ENCODE measurements around the gene PRDM16. TPM values are rescaled to one million over a fixed set of nuclear protein-coding genes. Genes with fewer than 3 reads are reported as not detected.

PRDM16 gene
- total and polyA plus RNA-seq, 8 donors = 9.6 to 18.0 (median 14.7) TPM

DNA sequence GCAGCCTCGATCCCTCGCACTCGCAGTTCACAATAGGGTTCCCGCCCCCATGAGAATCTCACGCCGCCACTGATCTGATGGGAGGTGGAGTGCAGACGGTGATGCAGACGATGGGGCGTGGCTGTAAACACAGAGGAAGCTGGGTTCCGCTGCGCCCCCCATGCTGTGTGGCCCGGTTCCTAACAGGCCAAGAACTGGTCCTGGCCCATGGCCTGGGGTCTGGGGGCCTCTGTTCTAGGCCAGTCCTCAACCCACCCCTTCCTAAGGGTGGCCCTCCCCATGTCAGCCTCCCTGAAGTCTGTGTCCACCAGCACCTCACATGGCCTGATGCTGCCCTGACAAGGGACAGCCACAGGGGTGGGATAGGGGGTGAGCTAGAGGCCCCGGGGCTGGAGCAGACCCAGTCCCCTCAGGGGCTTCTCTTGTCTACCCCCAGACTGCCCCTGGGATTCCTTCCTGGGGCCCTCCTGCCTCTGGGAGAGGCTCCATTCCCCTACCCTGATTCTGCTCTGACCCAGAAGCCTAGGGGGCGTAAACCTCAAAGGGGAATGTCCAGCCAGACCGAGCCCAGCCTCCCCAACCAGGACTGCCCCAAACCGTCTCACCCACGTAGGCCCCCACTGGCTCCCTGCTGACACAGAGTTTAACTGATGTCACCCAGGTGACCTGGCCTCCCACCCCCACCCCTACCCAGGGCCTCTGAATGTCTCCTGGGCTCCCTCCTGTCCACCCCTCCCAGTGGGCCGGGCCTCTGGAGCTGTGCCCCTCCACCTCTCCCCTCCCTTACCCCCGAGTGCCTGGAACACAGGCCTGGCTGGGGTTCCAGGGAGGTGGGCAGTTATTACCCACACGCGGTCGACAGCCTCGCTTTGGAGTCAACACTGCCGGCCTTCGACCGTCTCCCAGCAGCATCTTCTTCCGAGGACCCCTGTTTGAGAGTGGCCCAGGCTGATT is 370.6 kb downstream of the PRDM16 start:
- ATAC-seq (no peak), DNase-seq (peak in 1 of 4 donors; percentile 50)
- H3K27me3 ChIP-seq = peaks cover 7 to 63% of the 10 kb centered on the region in 2 donors
- H3K27ac ChIP-seq = no peak overlapping the region
- intact Hi-C loops (cut with DNase I) = no loop called here
- H3K4me3 ChIP-seq = no peak overlapping the region
- TF ChIP-seq CTCF (IDR thresholded peaks at IDR 0.05) = no peak
- H3K36me3 ChIP-seq = no peaks in the 10 kb centered on the region
- H3K9me3 ChIP-seq = no peaks in the 10 kb centered on the region
- no peaks in the 10 kb centered on the region for H3K4me1 ChIP-seq

GRCh38 chr1:3440300-3440681 is 371.3 kb downstream of the PRDM16 start:
- Histone ChIP-seq H3K4me3 (no peak overlapping the region), H3K27ac (no peak overlapping the region), H3K27me3 (peaks cover 7 to 66% of the 10 kb centered on the region in 2 donors), H3K36me3 (no peaks in the 10 kb centered on the region), H3K9me3 (no peaks in the 10 kb centered on the region), H3K4me1 (no peaks in the 10 kb centered on the region)
- peak in 1 of 4 donors; percentile 58 for DNase-seq
- intact Hi-C loops (cut with DNase I) = no loop called here
- TF ChIP-seq CTCF (IDR thresholded peaks at IDR 0.05) = no peak
- ATAC-seq = no peak

GRCh38 chr1:3440711-3441409 is 371.9 kb downstream of the PRDM16 start:
- TF ChIP-seq CTCF (IDR thresholded peaks at IDR 0.05) = no peak
- ATAC-seq (no peak), DNase-seq (peak in 1 of 4 donors; percentile 30)
- Histone ChIP-seq H3K27ac (no peak overlapping the region), H3K36me3 (no peaks in the 10 kb centered on the region), H3K9me3 (peaks cover 0 to 4% of the 10 kb centered on the region in 2 donors), H3K27me3 (peaks cover 7 to 66% of the 10 kb centered on the region in 2 donors), H3K4me3 (no peak overlapping the region), H3K4me1 (no peaks in the 10 kb centered on the region)
- intact Hi-C loops (cut with DNase I) = no loop called here

DNA sequence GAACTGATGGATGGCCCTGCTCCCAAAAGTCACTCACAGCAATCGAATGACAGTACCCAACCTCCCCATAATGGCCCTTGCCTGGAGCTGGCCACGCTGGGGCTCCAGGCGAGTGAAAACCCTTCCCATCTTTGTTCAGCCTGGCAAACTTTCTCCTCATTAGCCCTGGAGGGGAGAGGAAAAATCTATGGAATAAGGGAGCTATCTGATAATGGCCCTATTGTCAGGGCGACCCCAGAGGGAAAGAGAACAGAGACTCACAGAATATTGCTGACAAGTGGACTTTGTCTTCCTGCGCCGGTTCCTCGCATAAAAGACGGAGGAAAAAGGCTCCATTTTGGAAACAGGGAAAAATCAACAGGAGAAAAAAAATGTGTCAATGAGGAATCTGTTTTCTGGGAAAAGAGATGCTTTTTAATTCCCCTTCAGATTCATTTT is 372.4 kb downstream of the PRDM16 start:
- no peak for DNase-seq
- ATAC-seq = no peak
- TF ChIP-seq CTCF (IDR thresholded peaks at IDR 0.05) = no peak
- peaks cover 0 to 9% of the 10 kb centered on the region in 2 donors for H3K9me3 ChIP-seq
- H3K27ac ChIP-seq = no peak overlapping the region
- intact Hi-C loops (cut with DNase I) = no loop called here
- no peak overlapping the region for H3K4me3 ChIP-seq
- no peaks in the 10 kb centered on the region for H3K4me1 ChIP-seq
- H3K36me3 ChIP-seq = no peaks in the 10 kb centered on the region
- peaks cover 7 to 66% of the 10 kb centered on the region in 2 donors for H3K27me3 ChIP-seq

DNA sequence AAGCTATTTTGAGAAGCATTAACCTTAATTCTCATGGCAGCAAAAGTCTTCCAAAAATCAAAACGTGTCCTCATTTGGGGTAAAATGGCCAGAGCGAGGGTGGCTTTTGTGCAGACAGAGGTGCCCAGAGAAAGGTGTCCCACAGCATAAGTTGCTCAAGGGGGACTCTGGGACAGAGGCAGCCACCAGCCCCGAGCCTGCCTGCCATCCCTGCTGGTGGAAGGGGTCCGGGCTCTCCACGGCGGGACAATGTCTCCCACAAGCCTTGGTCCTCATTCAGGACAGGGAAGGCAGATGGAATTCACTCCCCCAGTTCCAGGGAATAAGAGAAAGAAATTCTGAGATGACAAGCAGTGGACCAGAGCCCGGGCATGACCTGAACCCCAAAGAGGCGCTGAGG is 372.9 kb downstream of the PRDM16 start:
- no peaks in the 10 kb centered on the region for H3K36me3 ChIP-seq
- ATAC-seq (no peak), DNase-seq (peak in 1 of 4 donors; percentile 66)
- peaks cover 7 to 66% of the 10 kb centered on the region in 2 donors for H3K27me3 ChIP-seq
- H3K9me3 ChIP-seq = peaks cover 0 to 11% of the 10 kb centered on the region in 2 donors
- no peak overlapping the region for H3K4me3 ChIP-seq
- H3K27ac ChIP-seq = no peak overlapping the region
- H3K4me1 ChIP-seq = no peaks in the 10 kb centered on the region
- TF ChIP-seq CTCF (IDR thresholded peaks at IDR 0.05) = no peak
- intact Hi-C loops (cut with DNase I) = no loop called here

All from left lung (tissue), 10 donors.